HK-2 (cell line): ENCODE results near the gene HSH2D.
"Not testable (repeated sequence)": the region's sequence is repeated elsewhere in the genome, so short reads cannot be mapped to it uniquely, and the experiment has no call there.

ENCODE experiments used
- DNase-seq: peaks from one replicate; pipeline ENCODE4 v3.0.0-alpha.2; 2018; ENCODE audit not compliant: unreplicated experiment

HSH2D gene

GRCh38 chr19:16119075-16119857, 24.2 kb upstream of the HSH2D start:
- DNase-seq: not testable (repeated sequence)

DNA sequence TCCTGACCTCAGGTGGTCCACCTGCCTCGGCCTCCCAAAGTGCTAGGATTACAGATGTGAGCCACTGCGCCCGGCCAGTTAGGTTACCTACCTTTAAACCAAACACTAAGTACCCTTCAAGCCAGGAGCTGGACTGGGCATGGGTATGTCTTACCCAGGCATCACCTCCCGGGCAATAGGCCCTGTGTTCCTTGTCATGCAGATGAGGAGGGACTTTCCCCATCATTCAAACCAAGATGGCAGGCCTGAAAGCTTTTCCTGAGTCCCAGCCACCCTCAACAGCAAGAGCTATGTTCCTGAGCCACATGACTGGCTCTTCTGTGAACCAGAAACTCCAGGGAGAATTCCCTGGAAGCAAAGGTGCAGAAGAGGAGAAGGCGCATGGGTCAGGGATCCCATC, 22.3 kb upstream of the HSH2D start:
- no peak for DNase-seq

GRCh38 chr19:16121967-16122366, 21.5 kb upstream of the HSH2D start:
- no peak for DNase-seq

GRCh38 chr19:16124953-16125352, 18.5 kb upstream of the HSH2D start:
- DNase-seq: no peak

DNA sequence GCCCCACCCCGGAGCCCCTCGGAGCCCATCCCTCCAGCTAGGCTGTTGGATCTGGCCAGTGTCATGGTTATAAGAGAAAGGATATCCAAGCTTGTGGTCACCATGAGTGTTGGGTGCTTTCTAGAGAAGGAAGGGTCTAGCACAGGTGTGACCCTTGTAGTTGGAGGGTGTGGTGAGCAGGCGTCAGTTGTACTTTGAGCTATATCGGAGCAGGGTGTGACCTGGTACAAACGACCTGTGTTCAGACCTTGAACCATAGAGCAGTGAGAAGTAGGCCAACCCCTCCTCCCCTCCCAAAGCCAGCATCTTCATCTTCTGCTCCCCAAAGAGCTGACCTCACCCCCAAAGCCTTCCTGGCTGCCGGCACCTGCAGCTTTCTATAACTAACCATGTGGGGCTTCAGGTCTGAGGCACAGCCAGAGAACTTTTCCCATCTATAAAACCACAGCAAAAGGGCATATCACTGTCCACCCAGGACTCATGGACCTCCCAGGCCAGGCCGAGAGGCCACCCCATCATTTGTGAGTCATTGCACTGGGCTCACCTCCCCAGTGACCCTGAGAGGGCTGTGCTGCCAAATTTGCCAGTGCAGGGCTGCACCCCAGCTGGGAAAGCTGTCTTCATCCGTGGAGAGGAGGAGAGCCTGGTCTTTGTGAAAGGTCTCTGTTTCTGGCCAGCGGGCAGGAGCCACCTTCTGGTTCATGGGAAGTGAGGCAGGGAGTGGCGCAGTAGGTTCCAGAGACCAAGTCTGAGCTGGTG, 17.6 kb upstream of the HSH2D start:
- DNase-seq: no peak

- no peak for DNase-seq
Observed at GRCh38 chr19:16127080-16127479, 16.4 kb upstream of the HSH2D start.

- no peak for DNase-seq
Observed at GRCh38 chr19:16127776-16128371, 15.6 kb upstream of the HSH2D start.

- DNase-seq: no peak
Observed at GRCh38 chr19:16131648-16132047, 11.8 kb upstream of the HSH2D start.

DNA sequence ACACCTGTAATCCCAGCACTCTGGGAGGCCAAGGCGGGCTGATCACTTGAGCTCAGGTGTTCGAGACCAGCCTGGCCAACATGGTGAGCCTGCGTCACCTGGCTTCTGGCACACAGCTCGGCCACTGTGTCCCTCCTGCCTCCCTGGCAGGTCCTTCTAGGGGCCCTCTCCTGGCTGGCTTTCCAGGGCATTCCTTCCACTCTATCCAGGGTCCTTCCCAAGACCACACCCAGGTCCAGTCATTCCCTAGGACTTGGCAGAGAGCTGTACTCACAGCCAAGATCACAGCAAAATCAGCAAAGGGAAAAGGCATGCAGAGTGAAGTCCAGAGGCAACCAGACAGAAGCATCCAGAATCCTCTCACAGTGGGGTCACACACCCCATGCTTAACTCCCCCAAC, 9.7 kb upstream of the HSH2D start:
- no peak for DNase-seq

- DNase-seq: no peak
Observed at GRCh38 chr19:16134510-16134909, 9.0 kb upstream of the HSH2D start.

- DNase-seq: no peak
Observed at GRCh38 chr19:16135430-16136127, 7.9 kb upstream of the HSH2D start.

DNA sequence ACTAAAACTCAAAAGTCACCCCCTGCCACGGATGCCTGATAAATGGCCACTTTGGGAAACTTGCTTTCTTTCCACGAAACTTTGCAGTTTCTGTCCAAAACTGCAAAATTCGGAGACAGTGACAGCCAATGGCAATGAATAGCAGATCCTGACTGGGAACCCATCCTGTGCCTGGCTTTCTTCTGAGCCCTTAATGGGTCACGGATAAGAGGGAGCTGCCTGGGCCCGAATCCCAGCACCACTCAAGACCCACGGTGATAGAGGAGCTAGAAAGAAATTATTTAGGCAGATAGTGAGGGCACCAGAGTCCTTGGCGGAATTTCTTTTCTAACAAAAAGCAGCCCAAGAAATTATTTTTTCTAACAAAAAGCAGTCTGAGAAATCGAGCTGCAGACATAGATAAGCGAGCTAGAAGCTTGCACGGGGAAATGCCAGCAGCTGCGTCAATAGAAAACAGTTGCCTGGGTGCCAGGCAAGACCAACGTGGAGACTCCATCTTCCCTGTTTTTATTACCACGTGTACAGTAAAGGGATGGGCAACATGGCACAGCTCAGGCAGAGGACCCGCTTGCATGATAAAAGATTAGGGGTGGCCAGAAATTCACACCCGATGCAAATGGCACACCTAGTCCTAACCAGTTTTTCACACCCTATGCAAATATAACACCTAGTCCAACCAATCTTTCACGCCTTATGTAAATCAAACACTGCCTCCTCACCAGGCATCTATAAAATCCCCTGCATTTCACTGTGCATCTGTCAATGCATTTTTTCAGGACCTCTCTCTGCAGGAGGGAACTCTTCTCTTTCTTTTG, 7.1 kb upstream of the HSH2D start:
- no peak for DNase-seq

GRCh38 chr19:16139752-16140151, 3.7 kb upstream of the HSH2D start:
- no peak for DNase-seq

GRCh38 chr19:16141043-16141442, 2.4 kb upstream of the HSH2D start:
- no peak for DNase-seq

DNA sequence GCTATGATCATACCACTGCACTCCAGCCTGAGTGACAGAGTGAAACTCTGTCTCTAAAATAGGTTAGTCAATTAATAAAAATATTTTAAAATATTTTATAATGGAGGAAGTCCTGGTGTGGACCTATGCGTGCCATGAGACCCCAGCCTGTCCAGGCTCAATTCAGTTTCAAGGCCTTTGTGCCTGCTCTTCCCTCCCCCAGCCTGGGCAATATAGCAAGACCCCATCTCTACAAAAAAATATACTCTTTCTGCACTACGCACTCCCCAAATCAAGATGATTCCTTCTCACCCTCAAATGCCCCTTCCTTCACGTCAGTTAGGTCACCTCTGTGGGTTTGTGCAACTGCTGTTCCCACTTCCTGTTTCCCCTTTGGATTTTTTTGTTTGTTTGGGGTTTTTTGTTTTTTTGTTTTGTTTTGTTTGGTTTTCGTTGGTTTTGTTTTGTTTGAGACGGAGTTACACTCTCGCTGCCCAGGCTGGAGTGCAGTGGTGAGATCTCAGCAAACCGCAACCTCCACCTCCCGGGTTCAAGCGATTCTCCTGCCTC, 1.4 kb upstream of the HSH2D start:
- DNase-seq: no peak

- no peak for DNase-seq
Observed at GRCh38 chr19:16144216-16144581, 714 bp downstream of the HSH2D start.

DNA sequence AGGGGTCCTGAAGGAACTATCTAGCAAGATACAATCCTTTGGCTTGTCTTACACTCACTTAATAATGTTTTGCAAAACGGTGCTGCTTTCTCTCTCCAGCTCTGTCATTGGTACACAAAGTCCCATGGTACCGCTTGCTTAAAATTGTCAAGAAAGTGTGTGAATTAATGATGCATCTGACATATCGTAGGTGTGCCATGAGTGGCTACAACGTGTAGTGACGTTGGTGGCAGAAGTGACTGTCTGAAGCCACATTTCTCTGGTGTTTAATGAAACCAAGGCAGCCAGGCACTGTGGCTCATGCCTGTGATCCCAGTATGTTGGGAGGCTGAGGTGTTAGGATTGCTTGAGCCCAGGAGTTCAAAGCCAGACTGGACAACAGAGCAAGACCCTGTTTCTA, 2.6 kb downstream of the HSH2D start:
- DNase-seq: no peak

- no peak for DNase-seq
Observed at GRCh38 chr19:16148443-16149229, 5.2 kb downstream of the HSH2D start.

- no peak for DNase-seq
Observed at GRCh38 chr19:16153582-16154336, 10.3 kb downstream of the HSH2D start.

- DNase-seq: no peak
Observed at GRCh38 chr19:16154557-16154956, 11.1 kb downstream of the HSH2D start.
